Tibial nerve (tissue), 4 donors: Measurements from ENCODE around the gene DNAL4.

Experiments used
- EP300 ChIP-seq, 2 donors: sonication (generic); formaldehyde crosslinking; IDR thresholded peaks; one replicate each; pipeline ENCODE4 v1.6.1; 2017; ENCODE audit warnings: antibody characterized with exemption in 2 of 2, mild to moderate bottlenecking in 1 of 2
- POLR2A ChIP-seq, 2 donors: fragments of 450-650 bp; IDR thresholded peaks; one replicate each; pipeline ENCODE4 v1.6.1; 2017; ENCODE audit warnings: antibody characterized with exemption in 2 of 2, mild to moderate bottlenecking in 2 of 2, moderate library complexity in 2 of 2
- TF ChIP-seq, protein P1 (sequence below), 5 experiments: fragments of 200-600 bp in 3 of 5; fragments of 450-650 bp in 2 of 5; sonication (generic) in 3 of 5; IDR thresholded peaks; one replicate each; pipeline ENCODE4 v1.5.1; 2016 to 2019; ENCODE audit warnings: antibody characterized with exemption in 5 of 5, mild to moderate bottlenecking in 3 of 5, moderate library complexity in 2 of 5

DNA sequence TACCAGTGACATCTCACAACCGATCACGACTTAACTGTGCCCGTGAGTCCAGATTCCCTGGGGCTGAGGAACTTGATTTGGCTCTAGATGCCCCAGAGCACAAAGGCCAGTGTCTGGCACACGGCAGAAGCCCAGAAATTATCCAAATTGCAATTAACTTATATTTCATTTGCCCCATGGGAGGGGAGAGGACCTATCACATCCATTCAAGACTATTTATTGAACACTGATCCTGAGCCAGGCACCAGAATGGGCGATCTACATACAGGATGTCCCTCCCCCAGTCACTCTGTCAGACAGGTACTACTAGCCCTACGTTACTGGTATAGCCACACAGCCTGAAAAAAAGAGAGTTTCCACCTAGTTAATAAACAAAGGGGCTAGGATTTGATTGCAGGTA lies 5.1 kb downstream of the DNAL4 start:
- TF ChIP-seq, protein P1, sequence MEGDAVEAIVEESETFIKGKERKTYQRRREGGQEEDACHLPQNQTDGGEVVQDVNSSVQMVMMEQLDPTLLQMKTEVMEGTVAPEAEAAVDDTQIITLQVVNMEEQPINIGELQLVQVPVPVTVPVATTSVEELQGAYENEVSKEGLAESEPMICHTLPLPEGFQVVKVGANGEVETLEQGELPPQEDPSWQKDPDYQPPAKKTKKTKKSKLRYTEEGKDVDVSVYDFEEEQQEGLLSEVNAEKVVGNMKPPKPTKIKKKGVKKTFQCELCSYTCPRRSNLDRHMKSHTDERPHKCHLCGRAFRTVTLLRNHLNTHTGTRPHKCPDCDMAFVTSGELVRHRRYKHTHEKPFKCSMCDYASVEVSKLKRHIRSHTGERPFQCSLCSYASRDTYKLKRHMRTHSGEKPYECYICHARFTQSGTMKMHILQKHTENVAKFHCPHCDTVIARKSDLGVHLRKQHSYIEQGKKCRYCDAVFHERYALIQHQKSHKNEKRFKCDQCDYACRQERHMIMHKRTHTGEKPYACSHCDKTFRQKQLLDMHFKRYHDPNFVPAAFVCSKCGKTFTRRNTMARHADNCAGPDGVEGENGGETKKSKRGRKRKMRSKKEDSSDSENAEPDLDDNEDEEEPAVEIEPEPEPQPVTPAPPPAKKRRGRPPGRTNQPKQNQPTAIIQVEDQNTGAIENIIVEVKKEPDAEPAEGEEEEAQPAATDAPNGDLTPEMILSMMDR (IDR thresholded peaks at IDR 0.05) = no peak
- no peak for TF ChIP-seq POLR2A (IDR thresholded peaks at IDR 0.05)
- TF ChIP-seq EP300 (IDR thresholded peaks at IDR 0.05) = no peak
